ENCODE results near the gene RPL37A. TPM values are rescaled to one million over a fixed set of nuclear protein-coding genes. Genes with fewer than 3 reads are reported as not detected.

Gene RPL37A
- total and polyA plus RNA-seq, 2 of the 4 experiments (the other 2 are of a cell fraction): 341 to 1,572 TPM

DNA sequence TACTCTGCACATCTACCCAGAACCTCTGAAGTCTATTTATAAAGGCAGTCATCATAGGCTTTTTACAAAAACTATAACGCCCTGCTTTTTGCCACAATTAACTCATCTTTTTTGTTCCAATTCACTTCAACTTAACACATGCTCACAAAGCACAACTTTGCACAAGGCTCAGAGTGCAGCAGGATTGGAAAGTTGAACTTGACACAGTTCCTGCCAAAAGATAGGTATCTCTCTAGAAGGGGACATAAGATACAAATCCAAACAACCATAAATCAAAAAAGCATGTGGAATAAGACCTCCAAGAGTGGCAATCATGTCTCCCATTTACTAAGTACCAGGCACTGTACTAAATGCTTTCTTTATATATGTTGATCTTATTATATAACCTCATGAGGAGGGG, 36.2 kb downstream of the RPL37A start:
- Histone ChIP-seq H2BK15ac (ENCODE audit: low read depth, low read length) (peak overlapping the region; percentile 90), H3K79me1 (ENCODE audit: low read depth in 1 of 2, low read length in 2 of 2) (no peaks in the 10 kb centered on the region), H2BK5ac (ENCODE audit: low read depth, low read length, poor library complexity, severe bottlenecking) (peak overlapping the region; percentile 92), H3K4ac (ENCODE audit: low read depth, low read length) (peak overlapping the region; percentile 93), H3K4me2 (ENCODE audit: low read depth, low read length) (no peak overlapping the region), H2BK20ac (ENCODE audit: low read depth, low read length) (peak overlapping the region; percentile 99), H2AK5ac (ENCODE audit: low read depth, low read length) (peak overlapping the region; percentile 96), H2AFZ (replicated peaks; ENCODE audit: low read length, poor library complexity) (no peak overlapping the region), H3K9me3 (ENCODE audit: control insufficient read depth, insufficient read depth, low read length) (no peaks in the 10 kb centered on the region), H3K14ac (replicated peaks; ENCODE audit: low read depth, low read length) (peak overlapping the region; percentile 88), H3K56ac (ENCODE audit: extremely low read depth, insufficient read depth, low read length) (peak overlapping the region; percentile 95), H2BK120ac (ENCODE audit: low read depth, low read length) (peak overlapping the region; percentile 98), H3K27me3 (ENCODE audit: control insufficient read depth, insufficient read depth, low read length) (no peaks in the 10 kb centered on the region), H3K9me1 (ENCODE audit: insufficient read depth, low read length) (peaks cover 23% of the 10 kb centered on the region), H3K9ac (ENCODE audit: low read depth, low read length) (peak overlapping the region; percentile 67; the same call in 1 of the 2 replicates), H4K20me1 (ENCODE audit: insufficient read depth, low read length) (no peaks in the 10 kb centered on the region), H3K4me1 (ENCODE audit: control insufficient read depth, insufficient read depth, low read length) (peaks cover 25% of the 10 kb centered on the region), H3K36me3 (ENCODE audit: control insufficient read depth, insufficient read depth, low read length) (no peaks in the 10 kb centered on the region), H4K5ac (ENCODE audit: low read depth, low read length) (peak overlapping the region; percentile 80), H4K8ac (ENCODE audit: low read depth in 2 of 2, low read length in 2 of 2) (peak overlapping the region; percentile 83 to 87), H3K27ac (ENCODE audit: insufficient read depth, low read length) (peak overlapping the region; percentile 95), H4K91ac (ENCODE audit: insufficient read depth, low read depth, low read length) (peak overlapping the region; percentile 95), H3K18ac (ENCODE audit: low read depth, low read length) (peak overlapping the region; percentile 88), H3K23ac (ENCODE audit: low read depth, low read length) (peak overlapping the region; percentile 95), H3K4me3 (ENCODE audit: insufficient read depth, low read depth, low read length) (no peak overlapping the region), H2AK9ac (replicated peaks; ENCODE audit: low read depth, low read length, poor library complexity) (peak overlapping the region; percentile 38)
- DNase-seq (no peak), ATAC-seq (ENCODE audit: low read depth) (no peak)
- CTCF ChIA-PET: no interaction called here
- WGBS, 2 experiments (ENCODE audit: extremely low coverage in 2 of 2, insufficient read length in 1 of 2): no CpG with 5 or more reads among the region's 1 CpG
- POLR2A ChIA-PET (ENCODE audit: unreplicated experiment): no interaction called here
- TF ChIP-seq RAD21 (IDR thresholded peaks at IDR 0.05; ENCODE audit: low read length) (no peak), CHD1 (IDR thresholded peaks at IDR 0.05; ENCODE audit: low read depth, low read length) (no peak), RFX5 (IDR thresholded peaks at IDR 0.05; ENCODE audit: low read depth, low read length) (no peak), RCOR1 (IDR thresholded peaks at IDR 0.05; ENCODE audit: insufficient replicate concordance, low read length) (no peak), POLR2A (IDR thresholded peaks at IDR 0.05; ENCODE audit: low read depth, low read length) (no peak), CEBPB (IDR thresholded peaks at IDR 0.05; ENCODE audit: low read depth, low read length) (no peak), FOS (IDR thresholded peaks at IDR 0.05; ENCODE audit: low read depth, low read length) (no peak), SMC3 (IDR thresholded peaks at IDR 0.05; ENCODE audit: low read depth, low read length) (no peak), MXI1 (IDR thresholded peaks at IDR 0.05; ENCODE audit: borderline replicate concordance, low read depth, low read length) (no peak), MAFK (IDR thresholded peaks at IDR 0.05; ENCODE audit: low read depth, low read length) (no peak)
- TF ChIP-seq, protein P1, sequence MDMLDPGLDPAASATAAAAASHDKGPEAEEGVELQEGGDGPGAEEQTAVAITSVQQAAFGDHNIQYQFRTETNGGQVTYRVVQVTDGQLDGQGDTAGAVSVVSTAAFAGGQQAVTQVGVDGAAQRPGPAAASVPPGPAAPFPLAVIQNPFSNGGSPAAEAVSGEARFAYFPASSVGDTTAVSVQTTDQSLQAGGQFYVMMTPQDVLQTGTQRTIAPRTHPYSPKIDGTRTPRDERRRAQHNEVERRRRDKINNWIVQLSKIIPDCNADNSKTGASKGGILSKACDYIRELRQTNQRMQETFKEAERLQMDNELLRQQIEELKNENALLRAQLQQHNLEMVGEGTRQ (IDR thresholded peaks at IDR 0.05; ENCODE audit: low read depth, low read length): no peak
- TF ChIP-seq, protein P2, sequence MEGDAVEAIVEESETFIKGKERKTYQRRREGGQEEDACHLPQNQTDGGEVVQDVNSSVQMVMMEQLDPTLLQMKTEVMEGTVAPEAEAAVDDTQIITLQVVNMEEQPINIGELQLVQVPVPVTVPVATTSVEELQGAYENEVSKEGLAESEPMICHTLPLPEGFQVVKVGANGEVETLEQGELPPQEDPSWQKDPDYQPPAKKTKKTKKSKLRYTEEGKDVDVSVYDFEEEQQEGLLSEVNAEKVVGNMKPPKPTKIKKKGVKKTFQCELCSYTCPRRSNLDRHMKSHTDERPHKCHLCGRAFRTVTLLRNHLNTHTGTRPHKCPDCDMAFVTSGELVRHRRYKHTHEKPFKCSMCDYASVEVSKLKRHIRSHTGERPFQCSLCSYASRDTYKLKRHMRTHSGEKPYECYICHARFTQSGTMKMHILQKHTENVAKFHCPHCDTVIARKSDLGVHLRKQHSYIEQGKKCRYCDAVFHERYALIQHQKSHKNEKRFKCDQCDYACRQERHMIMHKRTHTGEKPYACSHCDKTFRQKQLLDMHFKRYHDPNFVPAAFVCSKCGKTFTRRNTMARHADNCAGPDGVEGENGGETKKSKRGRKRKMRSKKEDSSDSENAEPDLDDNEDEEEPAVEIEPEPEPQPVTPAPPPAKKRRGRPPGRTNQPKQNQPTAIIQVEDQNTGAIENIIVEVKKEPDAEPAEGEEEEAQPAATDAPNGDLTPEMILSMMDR (conservative IDR thresholded peaks at IDR 0.05; ENCODE audit: low read depth, low read length): no peak
- in situ Hi-C loops (cut with MboI; ENCODE audit: low sequenced_read_pairs): no loop called here
- intact Hi-C loops (cut with micrococcal nuclease): loop anchor here (1.0 kb wide), 4 partner anchors 16 to 119 kb away; no protein-coding TSS in a partner anchor
- no TSS peak for BruUV-seq (replicated peaks)
- dilution Hi-C loops (cut with HindIII; ENCODE audit: low sequenced_read_pairs, unreplicated experiment): no loop called here

All from IMR-90 (cell line).